ENCODE results near the gene NTMT2.

NTMT2 gene

DNA sequence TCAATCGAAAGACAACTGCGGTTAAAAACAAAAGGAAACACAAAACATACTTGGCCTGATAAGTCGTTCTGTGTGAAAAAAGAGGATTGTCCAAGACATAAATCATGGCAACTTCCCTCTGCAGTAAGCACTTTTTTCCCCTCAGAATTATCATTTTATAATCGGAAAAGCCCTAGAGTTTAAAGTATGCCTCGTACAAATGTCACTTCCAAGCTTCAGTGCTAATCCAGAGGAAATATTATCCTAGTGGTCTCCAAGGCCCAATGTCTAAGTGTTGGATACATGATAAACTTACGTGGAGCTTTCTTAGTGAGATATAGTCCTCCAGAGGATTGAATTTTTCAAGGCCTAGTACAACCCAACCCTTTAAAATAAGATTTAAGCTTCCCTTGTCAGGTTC is 11.2 kb upstream of the NTMT2 start:
- H3K4me3 ChIP-seq (ENCODE audit: low read depth, low read length) = no peak overlapping the region
- no peak for DNase-seq (ENCODE audit: low read depth, low spot score)
- in situ Hi-C loops (cut with HindIII; ENCODE audit: low sequenced_read_pairs) = no loop called here
- TF ChIP-seq CTCF (IDR thresholded peaks at IDR 0.05; ENCODE audit: low read depth, low read length) = no peak

- no peak overlapping the region for H3K4me3 ChIP-seq (ENCODE audit: low read depth, low read length)
- no peak for DNase-seq (ENCODE audit: low read depth, low spot score)
- no peak for TF ChIP-seq CTCF (IDR thresholded peaks at IDR 0.05; ENCODE audit: low read depth, low read length)
- in situ Hi-C loops (cut with HindIII; ENCODE audit: low sequenced_read_pairs) = no loop called here
Observed at GRCh38 chr1:170140371-170140770, 5.4 kb upstream of the NTMT2 start.

DNA sequence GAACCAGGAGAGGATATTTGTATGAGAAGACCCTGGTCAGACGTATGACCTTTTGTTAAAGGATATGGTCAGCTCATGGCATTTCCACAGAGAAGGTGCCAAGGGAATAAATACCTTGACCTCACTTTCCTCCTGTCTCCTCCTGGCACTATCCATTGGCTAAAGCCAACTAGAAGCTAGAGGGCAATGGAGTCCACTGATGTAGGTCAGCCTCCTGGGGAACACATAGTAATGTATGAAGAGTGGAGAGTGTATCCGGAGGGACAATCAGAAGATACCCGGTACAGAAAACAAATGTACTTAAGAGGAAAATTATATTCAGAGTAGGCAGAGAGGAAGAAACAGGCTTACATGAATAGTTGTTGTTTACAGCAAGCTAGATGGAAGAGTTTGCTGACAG is 698 bp upstream of the NTMT2 start:
- in situ Hi-C loops (cut with HindIII; ENCODE audit: low sequenced_read_pairs) = no loop called here
- DNase-seq (ENCODE audit: low read depth, low spot score) = no peak
- H3K4me3 ChIP-seq (ENCODE audit: low read depth, low read length) = no peak overlapping the region
- no peak for TF ChIP-seq CTCF (IDR thresholded peaks at IDR 0.05; ENCODE audit: low read depth, low read length)

GRCh38 chr1:170146720-170147263 is 1.0 kb downstream of the NTMT2 start:
- peak; percentile 19 for DNase-seq (ENCODE audit: low read depth, low spot score)
- TF ChIP-seq CTCF (IDR thresholded peaks at IDR 0.05; ENCODE audit: low read depth, low read length) = no peak
- no peak overlapping the region for H3K4me3 ChIP-seq (ENCODE audit: low read depth, low read length)
- in situ Hi-C loops (cut with HindIII; ENCODE audit: low sequenced_read_pairs) = no loop called here

DNA sequence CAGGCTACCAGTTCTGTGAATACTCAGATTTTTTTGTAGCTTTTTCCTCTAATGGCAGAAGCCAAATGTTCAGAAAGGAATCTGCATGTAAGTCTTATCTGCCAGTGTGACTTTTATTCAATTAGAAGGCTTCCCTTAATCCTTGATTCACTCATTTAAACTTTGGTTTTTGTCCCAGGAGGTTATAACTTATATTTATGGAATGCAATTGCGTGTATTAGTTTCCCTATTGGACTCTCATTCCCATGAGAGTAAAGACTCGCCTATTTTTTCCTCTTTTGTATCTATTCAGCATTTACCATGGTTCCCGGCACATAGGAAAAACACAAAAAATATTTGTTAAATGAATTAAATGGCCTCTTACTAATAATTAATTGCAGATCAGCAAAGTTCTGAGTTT is 3.5 kb downstream of the NTMT2 start:
- TF ChIP-seq CTCF (IDR thresholded peaks at IDR 0.05; ENCODE audit: low read depth, low read length) = no peak
- no peak overlapping the region for H3K4me3 ChIP-seq (ENCODE audit: low read depth, low read length)
- DNase-seq (ENCODE audit: low read depth, low spot score) = no peak
- in situ Hi-C loops (cut with HindIII; ENCODE audit: low sequenced_read_pairs) = no loop called here

DNA sequence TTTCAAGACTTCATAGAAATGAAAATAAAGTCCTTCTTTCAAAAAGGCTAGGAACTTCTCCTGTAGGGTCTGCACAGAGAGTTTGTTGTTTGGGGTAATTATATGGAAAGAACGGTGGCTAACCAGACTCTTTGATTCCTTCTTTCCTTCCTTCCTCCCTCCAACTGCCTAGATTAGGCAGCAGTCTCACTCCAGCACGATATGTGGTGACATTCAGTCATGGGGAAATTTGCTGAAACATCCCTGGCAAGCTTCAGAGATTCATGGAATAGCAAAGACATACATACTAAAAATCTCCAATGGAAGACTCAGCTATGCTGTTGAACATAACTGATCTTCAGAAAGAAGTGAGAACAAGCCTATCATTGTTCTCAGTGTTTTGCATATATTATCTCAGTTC is 4.3 kb downstream of the NTMT2 start:
- no peak for DNase-seq (ENCODE audit: low read depth, low spot score)
- no peak for TF ChIP-seq CTCF (IDR thresholded peaks at IDR 0.05; ENCODE audit: low read depth, low read length)

GRCh38 chr1:170150921-170151320 is 5.2 kb downstream of the NTMT2 start:
- no peak overlapping the region for H3K4me3 ChIP-seq (ENCODE audit: low read depth, low read length)
- no peak for TF ChIP-seq CTCF (IDR thresholded peaks at IDR 0.05; ENCODE audit: low read depth, low read length)
- in situ Hi-C loops (cut with HindIII; ENCODE audit: low sequenced_read_pairs) = no loop called here
- no peak for DNase-seq (ENCODE audit: low read depth, low spot score)

More for the DNA sequence above, 4.3 kb downstream of the NTMT2 start:
- in situ Hi-C loops (cut with HindIII; ENCODE audit: low sequenced_read_pairs) = no loop called here
- H3K4me3 ChIP-seq (ENCODE audit: low read depth, low read length) = no peak overlapping the region

All from astrocyte of the spinal cord (primary cell).